Adrenal gland (tissue), 12 donors: Measurements from ENCODE around the gene B4GALT1. TPM values are rescaled to one million over a fixed set of nuclear protein-coding genes. Genes with fewer than 3 reads are reported as not detected.

Experiments
- DNase-seq, 7 donors: peaks; one replicate each; pipeline ENCODE4 v3.0.0-alpha.2; 2019 to 2020
- H3K27ac ChIP-seq, 5 donors: fragments of 200-600 bp; sonication (generic) in 4 of 5; 1 replicate in 3 of 5; 2 replicates in 2 of 5; pipeline versions ENCODE4 v1.5.1 to v1.8.0; 2016 to 2020; ENCODE audit warnings: mild to moderate bottlenecking in 1 of 5
- H3K27me3 ChIP-seq: fragments of 200-600 bp; 2 replicates; pipeline ENCODE4 v1.8.0; 2021
- H3K36me3 ChIP-seq, 2 donors: fragments of 200-600 bp; replicated peaks in 1 of 2; 1 replicate in 1 of 2; 2 replicates in 1 of 2; pipeline versions ENCODE4 v1.5.1 to v1.8.0; 2018 to 2022
- H3K4me1 ChIP-seq, 2 donors: fragments of 200-600 bp; replicated peaks in 1 of 2; 1 replicate in 1 of 2; 2 replicates in 1 of 2; pipeline versions ENCODE4 v1.5.1 to v1.8.0; 2018 to 2021
- H3K4me3 ChIP-seq, 4 donors: fragments of 200-600 bp; sonication (generic) in 3 of 4; one replicate each; pipeline ENCODE4 v1.5.1; 2016 to 2018
- H3K9me3 ChIP-seq, 3 donors: fragments of 200-600 bp; sonication (generic) in 1 of 3; replicated peaks in 1 of 3; 1 replicate in 2 of 3; 2 replicates in 1 of 3; pipeline versions ENCODE4 v1.5.1 to v1.8.0; 2016 to 2021
- CTCF ChIP-seq, 6 experiments: fragments of 450-650 bp in 4 of 6; fragments of 200-600 bp in 2 of 6; sonication (generic) in 1 of 6; IDR thresholded peaks; 1 replicate in 5 of 6; 2 replicates in 1 of 6; pipeline versions ENCODE4 v1.5.1 to v1.8.0; 2016 to 2021; ENCODE audit warnings: antibody characterized with exemption in 6 of 6, mild to moderate bottlenecking in 2 of 6, moderate library complexity in 1 of 6
- POLR2A ChIP-seq, 2 donors: fragments of 450-650 bp; IDR thresholded peaks; one replicate each; pipeline ENCODE4 v1.6.1; 2017; ENCODE audit warnings: antibody characterized with exemption in 2 of 2, mild to moderate bottlenecking in 2 of 2, moderate library complexity in 1 of 2
- WGBS, 4 donors: extraction: QIAGEN DNeasy Blood & Tissue Kit in 2 of 4; methylation state at CpG; one replicate each; pipeline versions ENCODE4 v1.1.5 to v1.1.7; 2013 to 2017; 5-methylcytosine and 5-hydroxymethylcytosine counted together
- intact Hi-C, 2 donors: fragments of 100-400 bp; cut with DNase I; formaldehyde crosslinking; loops; one replicate each; pipeline versions ENCODE4 v1.14.1 to v1.15.0; 2022 to 2023
- polyA plus RNA-seq, 3 donors: library from polyadenylated mRNA; stranded (reverse); fragments of 200-250 nt in 2 of 3; fragments of 350-450 nt in 1 of 3; fragmentation: Illumina TruSeq in 1 of 3; extraction: RNeasy Lipid Tissue Mini Kit (QIAGEN cat#74804) in 1 of 3; gene quantifications; one replicate each; pipeline ENCODE4 v1.2.3, GENCODE V29; 2013 to 2014
- total RNA-seq, 9 donors: library from RNA; depleted of rRNA in 4 of 9; stranded (reverse); fragments of >200 nt in 4 of 9; fragments of 120-200 nt in 1 of 9; fragmentation: NEBNext Ultra II Directional in 1 of 9; extraction: Animal tissue kit (Norgen Biotek cat#: 25700) in 1 of 9; gene quantifications; one replicate each; pipeline versions ENCODE4 v1.1.0 to v1.2.4, GENCODE V29; 2013 to 2023
- donor health status: healthy with polysubstance abuse.
- donor health status: Bipolar disorder and iron deficiency.
- donor health status: DM: yes; HTN: yes; CAD: no.
- donor health status: DM: no; HTN: no; CAD: no.
- donor health status: DM: no; HTN: no; CAD: no.
- donor health status: DM: yes; HTN: yes; CAD: no.

B4GALT1 gene
- total and polyA plus RNA-seq, 12 donors, result 18.7 to 117 (median 62.7) TPM

- peak overlapping the region in 1 of 5 donors; percentile 14 for H3K27ac ChIP-seq
- 71 to 93% (median 90%) methylated on average over 1 to 3 of the region's 3 CpGs for WGBS, 4 donors
- H3K36me3 ChIP-seq, result peaks cover 0 to 33% of the 10 kb centered on the region in 2 donors
- H3K27me3 ChIP-seq, result no peaks in the 10 kb centered on the region
- H3K9me3 ChIP-seq, result no peaks in the 10 kb centered on the region
- no peak overlapping the region for H3K4me3 ChIP-seq
- H3K4me1 ChIP-seq, result peaks cover 5 to 9% of the 10 kb centered on the region in 2 donors
- peak in 2 of 7 donors; percentile 19 to 42 for DNase-seq
- intact Hi-C loops, result no loop called here
- TF ChIP-seq CTCF (IDR thresholded peaks at IDR 0.05), result no peak
- no peak for TF ChIP-seq POLR2A (IDR thresholded peaks at IDR 0.05)
Measured at GRCh38 chr9:33114746-33115145, 52.4 kb downstream of the B4GALT1 start.

GRCh38 chr9:33113799-33114547 is 53.2 kb downstream of the B4GALT1 start:
- TF ChIP-seq POLR2A (IDR thresholded peaks at IDR 0.05) (no peak), CTCF (IDR thresholded peaks at IDR 0.05) (no peak)
- Histone ChIP-seq H3K27me3 (no peaks in the 10 kb centered on the region), H3K36me3 (peaks cover 0 to 30% of the 10 kb centered on the region in 2 donors), H3K27ac (peak overlapping the region in 1 of 5 donors; percentile 14), H3K9me3 (no peaks in the 10 kb centered on the region), H3K4me3 (no peak overlapping the region), H3K4me1 (peaks cover 0 to 9% of the 10 kb centered on the region in 2 donors)
- DNase-seq, result peak in 2 of 7 donors; percentile 9 to 25
- intact Hi-C loops, result no loop called here
- 91 to 96% (median 94%) methylated on average over 11 of the region's 11 CpGs for WGBS, 4 donors

GRCh38 chr9:33112094-33112493 is 55.0 kb downstream of the B4GALT1 start:
- peaks cover 7 to 9% of the 10 kb centered on the region in 2 donors for H3K4me1 ChIP-seq
- no peaks in the 10 kb centered on the region for H3K27me3 ChIP-seq
- 61 to 96% (median 87%) methylated on average over 4 of the region's 4 CpGs for WGBS, 4 donors
- peaks cover 0 to 30% of the 10 kb centered on the region in 2 donors for H3K36me3 ChIP-seq
- no peak overlapping the region for H3K4me3 ChIP-seq
- peak in 2 of 7 donors; percentile 13 to 27 for DNase-seq
- intact Hi-C loops, result no loop called here
- H3K27ac ChIP-seq, result no peak overlapping the region
- H3K9me3 ChIP-seq, result no peaks in the 10 kb centered on the region
- TF ChIP-seq POLR2A (IDR thresholded peaks at IDR 0.05) (no peak), CTCF (IDR thresholded peaks at IDR 0.05) (no peak)

- 90 to 96% (median 92%) methylated on average over 4 to 5 of the region's 5 CpGs for WGBS, 4 donors
- peaks cover 12 to 13% of the 10 kb centered on the region in 2 donors for H3K4me1 ChIP-seq
- intact Hi-C loops, result no loop called here
Measured at GRCh38 chr9:33111631-33112030, 55.5 kb downstream of the B4GALT1 start.

More at GRCh38 chr9:33111631-33112030, 55.5 kb downstream of the B4GALT1 start:
- no peaks in the 10 kb centered on the region for H3K27me3 ChIP-seq
- H3K9me3 ChIP-seq, result no peaks in the 10 kb centered on the region
- peak in 2 of 7 donors; percentile 16 to 45 for DNase-seq
- H3K36me3 ChIP-seq, result peaks cover 0 to 30% of the 10 kb centered on the region in 2 donors
- TF ChIP-seq POLR2A (IDR thresholded peaks at IDR 0.05) (no peak), CTCF (IDR thresholded peaks at IDR 0.05) (no peak)
- no peak overlapping the region for H3K4me3 ChIP-seq
- H3K27ac ChIP-seq, result no peak overlapping the region
